Vagina (tissue), 2 donors: Measurements from ENCODE around the gene MMP7. TPM values are rescaled to one million over a fixed set of nuclear protein-coding genes. Genes with fewer than 3 reads are reported as not detected.

ENCODE experiments used
- DNase-seq, 2 donors: peaks; one replicate each; pipeline ENCODE4 v3.0.0-alpha.2; 2017; ENCODE audit errors: extremely low spot score in 2 of 2
- H3K27ac ChIP-seq: fragments of 200-600 bp; sonication (generic); one replicate; pipeline ENCODE4 v1.5.1; 2019
- H3K27me3 ChIP-seq: fragments of 200-600 bp; sonication (generic); one replicate; pipeline ENCODE4 v1.5.1; 2019
- H3K36me3 ChIP-seq, 2 donors: fragments of 200-600 bp; sonication (generic); one replicate each; pipeline ENCODE4 v1.5.1; 2017 to 2019
- H3K4me1 ChIP-seq: fragments of 200-600 bp; sonication (generic); one replicate; pipeline ENCODE4 v1.5.1; 2019
- H3K4me3 ChIP-seq, 2 donors: fragments of 200-600 bp; sonication (generic); 1 replicate in 1 of 2; 2 replicates in 1 of 2; pipeline ENCODE4 v1.5.1; 2016 to 2019
- H3K9me3 ChIP-seq: fragments of 200-600 bp; sonication (generic); one replicate; pipeline ENCODE4 v1.5.1; 2019
- POLR2A ChIP-seq, 2 donors: fragments of 450-650 bp; IDR thresholded peaks; one replicate each; pipeline ENCODE4 v1.6.1; 2017; ENCODE audit warnings: antibody characterized with exemption in 2 of 2, mild to moderate bottlenecking in 2 of 2, moderate library complexity in 2 of 2
- POLR2AphosphoS5 ChIP-seq, 2 donors: sonication (generic); formaldehyde crosslinking; IDR thresholded peaks; one replicate each; pipeline ENCODE4 v1.9.0; 2017; ENCODE audit warnings: antibody characterized with exemption in 2 of 2, mild to moderate bottlenecking in 2 of 2, low read depth in 1 of 2; ENCODE audit not compliant: insufficient read depth in 1 of 2
- intact Hi-C: fragments of 100-400 bp; cut with DNase I; formaldehyde crosslinking; loops from one replicate; pipeline ENCODE4 v1.15.1; 2023
- total RNA-seq: library from RNA; depleted of rRNA; stranded (reverse); fragments of >200 nt; gene quantifications from one replicate; pipeline ENCODE4 v1.2.3, GENCODE V29; 2016
- TF ChIP-seq, protein P1 (sequence below), 3 experiments: fragments of 450-650 bp in 2 of 3; fragments of 200-600 bp in 1 of 3; sonication (generic) in 1 of 3; IDR thresholded peaks; one replicate each; pipeline ENCODE4 v1.5.1; 2017 to 2019; ENCODE audit warnings: antibody characterized with exemption in 3 of 3, mild to moderate bottlenecking in 2 of 3, moderate library complexity in 2 of 3

Gene MMP7
- total RNA-seq, 1 donor from 2014 or later = 6.9 TPM

DNA sequence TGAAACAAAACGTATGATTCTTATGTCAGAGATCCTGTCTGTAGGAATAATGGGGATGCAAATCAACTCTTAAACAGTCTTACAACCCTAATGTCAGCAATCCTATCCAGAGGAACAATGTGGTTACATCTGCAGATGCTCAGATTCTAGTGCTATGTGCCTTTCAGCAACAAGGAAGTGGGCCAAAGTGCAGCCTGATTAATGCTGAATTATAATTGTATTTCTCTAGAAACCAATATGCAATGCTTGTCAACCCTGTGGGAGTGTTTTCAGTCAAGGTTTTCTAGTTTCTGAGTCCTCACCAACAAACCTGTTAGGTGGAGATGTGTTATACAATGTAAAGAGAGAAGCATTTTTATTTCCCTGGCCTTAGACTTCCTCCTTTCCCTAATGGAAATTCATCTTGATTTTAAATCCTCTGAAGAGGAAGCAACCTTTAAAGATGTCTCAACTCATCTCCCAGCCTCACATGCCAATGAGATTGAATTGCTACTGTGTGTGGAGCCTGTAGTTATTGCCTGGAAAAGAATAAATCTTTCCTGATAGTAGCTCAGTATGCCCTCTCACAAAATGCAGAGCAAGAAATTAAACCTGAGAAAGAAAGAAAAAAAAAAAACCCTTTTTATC is 51.8 kb downstream of the MMP7 start:
- H3K4me3 ChIP-seq = no peak overlapping the region
- no peak overlapping the region for H3K27ac ChIP-seq
- H3K4me1 ChIP-seq = peaks cover 15% of the 10 kb centered on the region
- no peak for DNase-seq
- intact Hi-C loops = no loop called here
- H3K27me3 ChIP-seq = no peaks in the 10 kb centered on the region
- H3K36me3 ChIP-seq = no peaks in the 10 kb centered on the region
- TF ChIP-seq POLR2AphosphoS5 (IDR thresholded peaks at IDR 0.05; ENCODE audit: insufficient read depth in 1 of 2, low read depth in 1 of 2) (no peak), POLR2A (IDR thresholded peaks at IDR 0.05) (no peak)
- TF ChIP-seq, protein P1, sequence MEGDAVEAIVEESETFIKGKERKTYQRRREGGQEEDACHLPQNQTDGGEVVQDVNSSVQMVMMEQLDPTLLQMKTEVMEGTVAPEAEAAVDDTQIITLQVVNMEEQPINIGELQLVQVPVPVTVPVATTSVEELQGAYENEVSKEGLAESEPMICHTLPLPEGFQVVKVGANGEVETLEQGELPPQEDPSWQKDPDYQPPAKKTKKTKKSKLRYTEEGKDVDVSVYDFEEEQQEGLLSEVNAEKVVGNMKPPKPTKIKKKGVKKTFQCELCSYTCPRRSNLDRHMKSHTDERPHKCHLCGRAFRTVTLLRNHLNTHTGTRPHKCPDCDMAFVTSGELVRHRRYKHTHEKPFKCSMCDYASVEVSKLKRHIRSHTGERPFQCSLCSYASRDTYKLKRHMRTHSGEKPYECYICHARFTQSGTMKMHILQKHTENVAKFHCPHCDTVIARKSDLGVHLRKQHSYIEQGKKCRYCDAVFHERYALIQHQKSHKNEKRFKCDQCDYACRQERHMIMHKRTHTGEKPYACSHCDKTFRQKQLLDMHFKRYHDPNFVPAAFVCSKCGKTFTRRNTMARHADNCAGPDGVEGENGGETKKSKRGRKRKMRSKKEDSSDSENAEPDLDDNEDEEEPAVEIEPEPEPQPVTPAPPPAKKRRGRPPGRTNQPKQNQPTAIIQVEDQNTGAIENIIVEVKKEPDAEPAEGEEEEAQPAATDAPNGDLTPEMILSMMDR (IDR thresholded peaks at IDR 0.05) = no peak
- H3K9me3 ChIP-seq = no peaks in the 10 kb centered on the region

DNA sequence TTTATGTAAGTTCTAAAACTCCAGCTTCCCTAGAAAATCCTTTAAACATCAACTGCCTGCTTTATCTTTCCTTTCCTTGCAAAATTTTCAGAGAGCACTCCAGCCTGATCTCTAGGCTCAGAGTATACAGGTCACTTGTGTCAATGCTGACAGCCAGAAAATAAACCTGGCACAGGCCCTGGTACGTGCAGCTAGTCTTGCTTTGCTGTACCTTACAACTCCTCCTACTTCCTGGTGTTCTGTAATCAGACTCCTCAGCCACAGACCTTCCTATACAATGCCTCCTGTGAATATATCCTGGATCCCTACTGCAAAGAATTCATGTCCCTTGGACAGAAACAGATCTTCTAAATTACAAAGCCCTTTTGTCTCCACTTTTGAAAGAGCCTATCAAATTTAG is 53.7 kb downstream of the MMP7 start:
- intact Hi-C loops = no loop called here
- H3K4me3 ChIP-seq = no peak overlapping the region
- TF ChIP-seq POLR2A (IDR thresholded peaks at IDR 0.05) (no peak), POLR2AphosphoS5 (IDR thresholded peaks at IDR 0.05; ENCODE audit: insufficient read depth in 1 of 2, low read depth in 1 of 2) (peak in 1 of 2 donors; percentile 47)
- TF ChIP-seq, protein P1 (IDR thresholded peaks at IDR 0.05) = no peak
- peak overlapping the region; percentile 15 for H3K27ac ChIP-seq
- H3K4me1 ChIP-seq = peaks cover 15% of the 10 kb centered on the region
- no peaks in the 10 kb centered on the region for H3K27me3 ChIP-seq
- no peak for DNase-seq
- H3K36me3 ChIP-seq = no peaks in the 10 kb centered on the region
- no peaks in the 10 kb centered on the region for H3K9me3 ChIP-seq

DNA sequence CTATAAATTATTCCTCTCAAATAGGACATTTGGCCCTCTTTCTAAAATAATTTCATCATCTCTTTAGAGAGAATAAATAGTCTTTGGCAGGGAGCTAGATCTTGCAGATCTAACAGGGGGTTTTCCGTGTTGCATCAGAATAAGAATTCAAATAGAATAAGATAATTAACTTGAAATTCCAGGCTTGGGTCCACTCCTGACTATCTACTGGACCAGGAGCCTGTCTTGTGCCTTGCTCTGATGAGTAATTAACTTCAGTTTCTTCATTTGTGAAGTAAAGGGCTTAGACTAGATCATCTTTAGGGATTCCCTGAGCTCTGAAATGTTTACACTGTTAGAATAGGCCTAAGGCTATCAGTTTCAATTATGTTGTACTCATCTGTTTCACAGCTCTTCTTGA is 54.5 kb downstream of the MMP7 start:
- peaks cover 15% of the 10 kb centered on the region for H3K4me1 ChIP-seq
- intact Hi-C loops = no loop called here
- no peak for DNase-seq
- no peak for TF ChIP-seq POLR2A (IDR thresholded peaks at IDR 0.05)
- TF ChIP-seq, protein P1 (IDR thresholded peaks at IDR 0.05) = no peak
- no peak for TF ChIP-seq POLR2AphosphoS5 (IDR thresholded peaks at IDR 0.05; ENCODE audit: insufficient read depth in 1 of 2, low read depth in 1 of 2)
- H3K27ac ChIP-seq = peak overlapping the region; percentile 15
- no peaks in the 10 kb centered on the region for H3K36me3 ChIP-seq
- H3K9me3 ChIP-seq = no peaks in the 10 kb centered on the region
- no peak overlapping the region for H3K4me3 ChIP-seq
- no peaks in the 10 kb centered on the region for H3K27me3 ChIP-seq

DNA sequence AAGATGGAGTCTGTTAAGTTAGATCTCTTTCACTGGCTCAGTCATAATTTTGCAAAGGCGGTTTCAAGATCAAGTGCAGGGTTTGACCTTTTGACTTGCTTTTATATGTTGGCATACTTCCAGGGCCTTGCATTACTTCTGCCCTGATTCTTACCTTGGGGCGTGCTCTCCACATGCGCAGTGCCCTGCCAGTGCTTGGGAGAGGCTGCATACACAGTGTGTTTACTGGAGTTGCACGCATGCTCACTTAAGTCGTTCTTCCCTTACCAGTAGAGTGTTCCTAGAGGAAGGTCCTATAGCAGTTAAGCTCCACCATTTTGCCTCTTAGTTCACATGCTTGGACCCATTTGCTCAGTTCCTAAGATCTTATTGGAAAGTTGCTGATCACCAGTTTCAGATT is 57.0 kb downstream of the MMP7 start:
- H3K27me3 ChIP-seq = no peaks in the 10 kb centered on the region
- no peak overlapping the region for H3K4me3 ChIP-seq
- H3K27ac ChIP-seq = no peak overlapping the region
- no peak for TF ChIP-seq POLR2AphosphoS5 (IDR thresholded peaks at IDR 0.05; ENCODE audit: insufficient read depth in 1 of 2, low read depth in 1 of 2)
- TF ChIP-seq, protein P1 (IDR thresholded peaks at IDR 0.05) = no peak
- no peak for TF ChIP-seq POLR2A (IDR thresholded peaks at IDR 0.05)
- DNase-seq = no peak
- peaks cover 31% of the 10 kb centered on the region for H3K4me1 ChIP-seq
- H3K9me3 ChIP-seq = no peaks in the 10 kb centered on the region
- H3K36me3 ChIP-seq = no peaks in the 10 kb centered on the region
- intact Hi-C loops = no loop called here

DNA sequence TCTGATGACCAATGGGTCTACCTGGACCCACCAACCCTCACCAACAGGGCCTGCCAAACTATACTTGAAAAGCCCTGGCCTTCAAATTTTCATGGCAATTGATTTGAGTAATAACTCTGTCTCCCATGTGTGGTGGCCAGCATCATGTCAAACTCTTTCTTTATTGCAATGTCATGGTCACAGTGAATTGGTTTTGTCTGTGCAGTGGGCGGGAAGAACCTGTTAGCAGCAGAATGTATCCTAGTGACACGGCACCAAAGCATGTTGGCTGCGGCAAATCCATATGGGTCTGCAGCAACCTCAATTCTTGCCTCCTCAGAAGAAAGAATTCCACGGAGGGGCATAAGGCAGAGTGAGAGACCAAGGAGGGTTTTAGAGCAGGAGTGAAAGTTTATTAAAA is 58.4 kb downstream of the MMP7 start:
- no peak overlapping the region for H3K4me3 ChIP-seq
- intact Hi-C loops = no loop called here
- TF ChIP-seq, protein P1 (IDR thresholded peaks at IDR 0.05) = no peak
- TF ChIP-seq POLR2A (IDR thresholded peaks at IDR 0.05) (no peak), POLR2AphosphoS5 (IDR thresholded peaks at IDR 0.05; ENCODE audit: insufficient read depth in 1 of 2, low read depth in 1 of 2) (no peak)

More for the DNA sequence above, 58.4 kb downstream of the MMP7 start:
- no peaks in the 10 kb centered on the region for H3K36me3 ChIP-seq
- H3K27ac ChIP-seq = no peak overlapping the region
- no peaks in the 10 kb centered on the region for H3K9me3 ChIP-seq
- H3K4me1 ChIP-seq = peaks cover 38% of the 10 kb centered on the region
- DNase-seq = no peak
- H3K27me3 ChIP-seq = no peaks in the 10 kb centered on the region
